GM21526 (cell line): ENCODE measurements around the gene BAHD1.
"Not testable (repeated sequence)": the region's sequence is repeated elsewhere in the genome, so short reads cannot be mapped to it uniquely, and the experiment has no call there.

Source experiments
- ATAC-seq: cut with Tn5 transposase; IDR thresholded peaks from one replicate; pipeline ENCODE4 v1.9.1; 2021; ENCODE audit warnings: moderate library complexity; ENCODE audit not compliant: unreplicated experiment, low FRiP score

The BAHD1 gene

DNA sequence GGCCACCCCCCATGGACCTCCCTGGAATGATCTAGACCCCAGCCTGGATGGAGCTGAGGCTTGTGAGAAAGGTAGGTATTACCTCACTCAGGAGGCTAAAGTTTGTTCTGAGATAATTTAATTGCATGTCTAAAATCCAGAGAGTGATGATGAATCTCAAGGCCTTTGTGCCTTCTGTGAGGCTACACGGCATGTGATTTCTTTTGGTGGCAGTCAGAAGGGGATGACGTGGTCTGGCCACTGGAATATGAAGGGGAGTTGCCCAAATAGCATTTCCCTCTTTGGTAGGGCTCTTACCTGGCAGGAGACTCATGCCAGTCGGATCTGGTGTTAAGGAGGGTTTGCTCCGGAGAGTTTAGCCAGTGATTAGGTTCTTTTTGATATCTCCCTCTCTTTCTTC lies 2.5 kb downstream of the BAHD1 start:
- ATAC-seq: no peak

DNA sequence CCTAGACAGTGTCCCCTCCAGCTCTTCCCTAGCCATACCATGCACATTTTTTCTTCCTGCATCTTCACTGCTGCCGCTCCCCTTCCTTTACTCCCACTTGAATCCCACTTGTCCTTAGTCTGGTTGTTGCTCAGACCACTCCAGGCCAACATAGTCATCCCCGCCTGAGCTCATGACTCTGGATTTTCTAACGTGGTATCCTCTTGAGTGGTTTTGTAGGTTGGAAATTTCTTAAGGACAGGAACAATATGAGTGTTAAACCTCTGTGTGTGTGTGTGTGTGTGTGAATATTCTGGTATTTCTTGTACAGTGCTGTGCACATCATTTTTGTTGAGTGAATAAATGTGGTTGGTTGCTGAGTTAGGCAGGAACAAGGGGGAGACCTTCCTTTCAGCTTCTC lies 3.1 kb downstream of the BAHD1 start:
- ATAC-seq: no peak

DNA sequence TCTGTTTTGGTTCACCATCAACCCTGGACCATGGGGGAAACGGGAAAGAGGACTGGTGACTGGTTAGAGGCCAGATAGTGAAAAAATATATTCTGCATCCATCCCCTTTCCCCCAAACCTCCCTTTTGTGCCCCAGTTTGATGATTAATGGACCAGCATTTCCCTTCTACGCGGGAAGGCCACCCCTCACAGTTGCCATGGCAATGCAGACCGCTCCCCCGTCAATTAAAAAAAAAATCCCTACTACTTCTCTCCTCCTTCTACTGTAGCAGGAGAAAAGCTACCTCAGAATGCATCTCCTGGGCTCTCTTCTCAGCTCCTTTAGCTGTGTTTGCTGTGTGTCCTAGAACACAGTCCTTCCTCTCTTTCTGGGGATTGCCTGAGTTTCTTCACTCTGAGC lies 4.0 kb downstream of the BAHD1 start:
- ATAC-seq: no peak

DNA sequence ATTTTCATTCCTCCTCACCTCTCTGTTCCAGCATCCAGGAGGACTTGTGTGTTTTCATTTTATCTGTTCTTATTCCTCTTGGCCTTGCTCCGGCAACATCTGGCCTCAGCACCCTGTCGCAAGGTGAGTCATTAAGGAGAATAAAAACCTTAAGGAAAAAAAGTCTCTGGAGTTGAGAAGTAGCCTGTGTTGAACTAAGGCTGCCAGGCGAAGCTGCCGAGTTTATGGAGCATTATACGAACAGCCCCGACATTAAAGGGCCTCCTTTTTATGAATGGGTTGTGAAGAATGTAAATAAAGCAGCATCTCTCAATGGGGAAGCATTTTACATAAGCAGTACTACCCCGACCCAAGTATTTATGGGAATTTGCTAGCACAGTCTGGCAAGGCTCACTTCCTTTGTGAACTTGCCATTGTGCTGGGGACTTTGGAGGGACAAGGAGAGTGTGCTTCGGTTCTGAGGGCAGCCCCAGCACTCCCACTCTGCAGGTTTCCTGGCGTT lies 4.7 kb downstream of the BAHD1 start:
- ATAC-seq: no peak

DNA sequence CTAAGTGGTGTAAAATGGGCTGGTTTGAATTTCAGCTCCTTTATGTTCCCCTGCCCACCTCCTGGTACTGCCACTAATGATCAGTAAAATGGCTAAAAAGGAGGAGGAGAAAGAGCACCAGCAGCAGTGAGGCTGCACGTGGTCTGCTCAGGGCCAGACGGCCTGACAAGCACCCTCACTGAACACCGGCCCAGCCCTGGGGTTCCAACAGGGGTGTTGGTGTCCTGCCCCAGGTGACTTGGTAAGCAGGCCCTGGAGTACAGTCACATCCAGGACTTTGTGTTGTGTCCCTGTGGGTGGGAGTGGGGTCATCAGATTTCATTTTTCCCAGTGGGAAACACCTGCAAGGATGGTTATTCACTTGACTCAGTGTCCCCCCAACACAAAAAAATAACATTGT lies 5.4 kb downstream of the BAHD1 start:
- no peak for ATAC-seq

DNA sequence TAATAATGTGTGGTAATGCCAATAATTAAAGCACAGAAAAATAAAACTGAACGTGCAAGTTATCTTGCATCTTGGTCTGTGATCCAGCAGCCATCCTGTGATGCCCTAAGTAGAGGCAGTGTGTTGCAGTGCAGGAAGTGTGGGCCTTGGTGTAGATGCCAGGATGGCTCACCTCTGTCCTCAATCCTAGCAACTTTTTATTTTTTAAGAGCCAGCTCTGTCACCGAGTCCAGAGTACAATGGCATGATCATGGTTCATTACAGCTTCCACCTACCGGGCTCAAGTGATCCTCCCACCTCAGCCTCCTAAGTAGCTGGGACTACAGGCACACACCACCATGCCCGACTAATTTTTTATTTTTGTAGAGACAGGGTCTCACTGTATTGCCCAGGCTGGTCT lies 7.6 kb downstream of the BAHD1 start:
- ATAC-seq: no peak

DNA sequence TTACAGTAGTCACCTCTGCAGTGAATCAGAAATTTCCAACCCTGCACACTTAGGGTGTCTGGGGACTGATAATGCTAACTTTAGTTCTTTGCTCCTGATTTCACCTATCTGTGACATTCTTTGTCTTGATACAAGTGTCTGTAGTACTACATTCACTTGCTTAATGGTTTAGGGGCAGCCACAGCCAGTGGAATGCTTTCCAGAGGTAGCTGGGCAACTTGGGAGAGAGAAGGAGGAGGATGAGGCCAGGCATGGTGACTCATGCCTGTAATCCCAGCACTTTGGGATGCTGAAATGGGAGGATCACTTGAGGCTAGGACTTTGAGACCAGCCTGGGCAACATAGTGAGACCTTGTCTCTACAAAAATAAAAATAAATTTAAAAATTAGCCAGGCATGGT lies 8.5 kb downstream of the BAHD1 start:
- ATAC-seq: no peak

DNA sequence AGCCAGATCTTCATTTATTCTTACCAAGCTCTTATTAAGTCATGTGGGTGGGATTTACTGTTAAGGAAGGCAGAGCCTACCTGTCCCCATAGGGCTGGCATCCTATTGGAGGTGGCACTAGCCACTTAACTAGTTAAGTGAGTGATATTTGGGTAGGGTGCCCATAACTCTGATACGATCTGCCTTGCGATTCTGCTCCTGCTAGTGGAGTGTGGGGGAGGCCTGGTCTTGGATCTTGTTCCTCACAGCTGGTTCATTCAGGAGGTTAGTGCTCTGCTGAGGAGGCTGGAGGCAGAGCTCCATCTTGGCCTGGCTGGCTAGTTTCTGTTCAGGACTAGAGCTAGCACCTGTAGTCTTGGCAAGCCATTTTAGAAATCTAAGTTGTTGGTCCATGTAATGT lies 9.3 kb downstream of the BAHD1 start:
- ATAC-seq: no peak

DNA sequence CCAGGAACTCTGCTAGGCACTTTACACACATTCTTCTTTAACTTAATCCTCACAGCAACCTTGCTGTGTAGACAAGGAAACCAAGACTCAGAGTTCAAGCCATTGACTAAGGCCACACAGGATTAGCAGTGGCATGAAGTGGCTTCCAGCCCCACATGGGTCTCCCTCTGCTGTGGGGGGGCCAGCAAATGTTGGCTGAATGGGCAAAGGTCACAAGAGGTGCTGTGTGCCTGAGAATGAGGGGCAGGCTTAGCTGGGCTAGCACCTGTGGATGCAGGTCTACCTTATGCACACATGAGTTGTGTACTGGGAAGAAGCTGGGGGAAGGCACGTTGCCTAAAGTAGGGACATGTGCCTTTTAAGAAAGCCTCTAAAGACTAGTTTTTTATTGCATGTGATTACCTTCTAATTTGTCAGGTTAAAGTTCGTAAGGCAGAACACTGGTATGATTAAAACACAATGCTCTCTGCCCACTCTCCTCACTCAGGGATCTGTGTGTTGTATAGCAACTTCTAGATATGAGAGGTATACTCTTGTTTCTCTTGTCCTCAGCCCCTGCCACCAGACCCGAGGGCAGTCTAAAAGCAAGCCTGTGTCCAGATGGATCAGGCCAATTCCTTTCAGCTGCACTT lies 10.9 kb downstream of the BAHD1 start:
- no peak for ATAC-seq

DNA sequence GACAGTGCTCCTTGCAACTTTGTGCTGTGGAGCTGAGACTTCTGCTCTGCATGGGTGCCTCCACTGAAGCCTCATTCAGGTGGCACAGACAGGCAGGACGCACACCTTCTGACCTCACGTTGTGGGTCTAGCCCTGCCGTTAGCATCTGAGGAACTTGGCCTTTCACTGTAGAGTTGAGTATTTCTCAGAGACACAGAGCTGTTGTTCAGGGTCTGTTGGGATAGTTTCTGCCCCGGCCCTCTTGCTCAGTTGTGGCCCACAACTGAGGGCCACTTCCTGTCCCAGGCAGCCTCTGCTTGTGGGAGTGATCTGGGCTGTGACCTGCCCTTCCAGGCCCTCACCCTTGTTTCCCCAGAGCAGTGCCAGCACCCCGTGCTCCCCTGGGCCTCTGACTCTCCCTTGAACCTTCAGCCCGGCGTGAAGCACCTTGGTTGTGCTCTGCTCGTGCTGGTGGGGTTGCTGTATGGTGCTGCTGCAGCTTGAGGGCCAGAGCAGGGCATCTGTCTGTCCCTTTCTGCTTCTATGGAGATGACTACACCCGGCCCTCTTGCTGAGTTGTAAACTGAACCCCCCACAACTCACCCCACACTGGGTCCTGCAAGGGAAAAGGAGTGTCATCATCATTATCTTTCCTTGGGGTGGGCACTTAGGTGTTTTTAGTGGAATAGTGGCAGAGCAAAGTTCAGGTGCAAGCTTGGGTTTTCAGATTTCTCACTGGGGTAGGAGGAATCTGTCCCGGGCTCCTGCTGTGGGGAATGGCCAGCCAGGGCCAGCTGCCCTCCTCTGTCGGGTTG lies 11.7 kb downstream of the BAHD1 start:
- ATAC-seq: no peak

DNA sequence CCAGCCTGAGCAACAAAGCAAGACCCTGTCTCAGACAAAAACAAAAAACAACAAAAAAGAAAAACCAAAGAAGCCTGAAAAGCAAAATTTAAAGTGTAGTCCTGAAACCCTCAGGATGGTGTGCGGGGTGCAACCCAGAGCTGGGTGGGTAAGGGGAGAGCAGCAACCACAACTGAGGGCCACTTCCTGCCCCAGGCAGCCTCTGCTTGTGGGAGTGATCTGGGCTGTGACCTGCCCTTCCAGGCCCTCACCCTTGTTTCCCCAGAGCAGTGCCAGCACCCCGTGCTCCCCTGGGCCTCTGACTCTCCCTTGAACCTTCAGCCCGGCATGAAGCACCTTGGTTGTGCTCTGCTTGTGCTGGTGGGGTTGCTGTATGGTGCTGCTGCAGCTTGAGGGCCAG lies 13.2 kb downstream of the BAHD1 start:
- not testable (repeated sequence) for ATAC-seq

DNA sequence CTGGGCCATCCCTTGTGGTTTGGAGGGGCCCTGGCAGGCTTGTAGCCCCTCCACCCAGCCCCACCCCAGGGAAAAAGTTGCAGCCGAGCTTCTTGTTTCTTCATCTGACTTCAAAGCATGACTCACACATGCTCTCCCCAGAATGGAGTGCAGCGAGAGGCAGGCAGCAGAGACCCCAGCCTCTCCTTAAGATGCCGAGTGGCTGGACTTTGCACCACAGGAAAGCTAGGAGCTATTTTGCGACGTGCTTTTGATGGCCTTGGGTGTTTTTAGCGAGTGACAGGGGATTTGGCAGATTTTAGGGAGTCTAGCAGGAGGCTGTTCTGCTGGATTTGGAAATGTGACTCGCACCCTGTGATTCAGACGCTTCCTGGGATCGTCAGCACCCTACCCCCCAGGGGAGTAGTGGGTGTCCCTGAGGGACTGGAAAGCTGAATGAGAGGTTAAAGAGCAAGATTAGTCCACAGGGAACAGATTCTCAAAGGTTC lies 14.2 kb downstream of the BAHD1 start:
- ATAC-seq: no peak

DNA sequence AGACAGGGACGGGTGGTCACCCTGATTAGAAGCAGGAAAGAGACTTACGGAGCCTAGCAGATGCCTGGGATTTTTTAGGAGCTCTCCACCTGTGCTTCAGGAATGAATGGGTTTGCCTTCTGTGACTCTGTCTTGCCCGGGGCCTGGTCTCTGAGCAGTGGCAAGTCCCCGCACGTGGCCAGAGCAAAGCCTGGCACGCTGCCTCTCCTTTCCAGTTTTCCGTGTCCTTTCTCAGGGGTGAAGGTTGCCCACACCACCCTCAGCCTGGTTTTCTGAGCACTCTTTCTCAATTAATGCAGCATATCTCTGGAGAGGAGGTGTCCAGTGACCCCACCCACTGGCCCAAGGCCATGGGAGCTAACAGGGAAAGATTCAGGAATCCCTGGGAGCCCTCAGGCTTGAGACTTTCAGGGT lies 15.6 kb downstream of the BAHD1 start:
- no peak for ATAC-seq

DNA sequence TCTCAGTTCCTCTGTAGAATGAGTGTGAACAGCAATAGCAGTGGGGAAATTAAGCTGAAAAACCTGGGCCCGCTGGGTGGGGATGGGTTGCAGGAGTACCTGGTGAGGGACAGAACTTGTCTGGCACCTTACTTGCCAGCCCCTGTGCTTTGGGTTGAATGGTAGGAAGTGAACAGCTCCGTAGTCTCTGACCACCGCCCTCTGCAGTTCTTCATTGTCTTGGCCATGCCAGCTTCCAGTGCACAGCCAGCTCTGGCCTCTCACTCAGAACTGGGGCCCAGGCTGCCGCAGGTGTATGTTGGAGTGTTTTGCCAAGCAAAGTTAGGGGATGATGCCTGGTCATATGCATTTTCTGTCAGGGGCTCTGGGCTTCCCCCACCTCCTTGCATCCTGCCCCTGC lies 16.0 kb downstream of the BAHD1 start:
- no peak for ATAC-seq

DNA sequence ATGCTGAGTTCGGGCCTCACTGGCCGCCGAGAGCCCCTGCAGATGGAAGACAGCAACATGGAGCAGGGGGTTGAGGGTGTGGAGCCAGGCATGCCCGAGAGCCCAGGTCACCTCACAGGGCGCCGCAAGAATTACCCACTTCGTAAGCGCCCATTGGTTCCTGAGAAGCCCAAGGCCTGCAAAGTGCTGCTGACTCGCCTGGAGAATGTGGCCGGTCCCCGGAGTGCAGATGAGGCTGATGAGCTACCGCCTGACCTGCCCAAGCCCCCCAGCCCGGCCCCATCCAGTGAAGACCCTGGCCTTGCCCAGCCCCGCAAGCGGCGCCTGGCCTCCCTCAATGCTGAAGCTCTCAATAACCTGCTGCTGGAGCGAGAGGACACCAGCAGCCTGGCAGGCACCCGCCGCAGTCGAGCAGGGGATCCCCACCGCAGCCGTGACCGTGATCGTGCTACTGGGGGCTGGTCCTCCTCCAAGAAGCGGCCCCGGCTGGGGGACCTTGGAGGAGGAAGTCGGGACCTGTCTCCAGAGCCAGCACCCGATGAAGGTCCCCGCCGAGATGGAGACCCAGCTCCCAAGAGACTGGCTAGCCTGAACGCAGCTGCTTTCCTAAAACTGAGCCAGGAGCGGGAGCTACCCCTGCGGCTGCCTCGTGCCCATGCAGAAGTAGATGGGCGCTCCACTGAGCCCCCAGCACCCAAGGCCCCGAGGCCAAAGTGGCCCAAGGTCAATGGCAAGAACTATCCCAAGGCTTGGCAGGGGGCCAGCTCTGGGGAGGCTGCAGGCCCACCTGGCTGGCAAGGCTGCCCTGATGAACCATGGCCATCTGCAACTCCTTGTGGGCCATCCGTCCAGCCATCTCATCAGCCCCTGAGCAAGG lies 18.0 kb downstream of the BAHD1 start:
- ATAC-seq: no peak

DNA sequence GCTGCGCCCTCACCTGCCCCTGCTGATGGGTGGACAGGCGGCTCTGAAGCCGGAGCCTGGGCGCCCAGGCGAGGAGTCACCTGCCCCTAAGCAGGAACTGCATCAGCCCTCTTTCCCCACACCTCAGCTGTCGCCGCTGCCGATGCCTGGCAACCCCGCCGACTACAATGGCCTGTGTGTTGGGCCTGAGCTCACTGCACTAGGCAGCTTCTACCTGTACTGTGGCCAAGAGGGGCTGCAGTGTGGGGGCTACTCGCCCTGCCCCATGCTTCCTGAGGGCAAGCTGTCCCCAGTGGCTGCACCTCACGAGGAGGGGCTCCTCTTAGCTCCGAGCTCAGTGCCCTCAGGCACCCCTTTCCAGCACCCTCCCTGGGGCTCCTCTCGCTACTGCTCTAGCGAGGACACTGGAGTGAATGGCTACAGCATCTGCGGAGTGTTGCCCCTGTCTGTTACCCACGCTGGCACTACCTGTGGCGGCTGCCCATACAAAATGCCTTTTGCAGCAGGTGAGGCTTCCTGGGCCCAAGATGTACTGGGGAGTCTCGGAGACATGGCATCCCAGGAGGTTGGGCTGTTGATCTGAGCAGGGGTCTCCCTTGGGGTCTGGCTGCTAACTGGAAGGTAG lies 18.8 kb downstream of the BAHD1 start:
- no peak for ATAC-seq

DNA sequence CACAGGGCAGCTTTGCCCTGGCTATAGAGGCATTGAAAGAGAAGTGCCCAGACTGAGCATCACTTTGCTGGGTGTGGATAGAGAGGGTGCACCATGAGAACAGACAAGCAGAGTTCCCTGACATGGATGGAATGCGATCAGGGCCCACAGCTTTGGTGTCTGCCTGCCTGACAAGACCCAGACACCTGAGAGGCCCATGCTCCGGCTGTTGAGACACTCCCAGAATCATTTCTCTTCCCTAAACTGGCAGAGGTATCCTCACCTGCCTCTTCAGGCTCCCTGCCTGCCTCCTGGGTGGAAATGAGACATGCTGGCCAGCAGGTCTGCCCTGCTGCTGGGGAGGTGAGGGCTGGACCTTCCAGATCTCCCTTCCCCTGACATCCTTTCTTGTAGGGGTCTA lies 19.7 kb downstream of the BAHD1 start:
- no peak for ATAC-seq

DNA sequence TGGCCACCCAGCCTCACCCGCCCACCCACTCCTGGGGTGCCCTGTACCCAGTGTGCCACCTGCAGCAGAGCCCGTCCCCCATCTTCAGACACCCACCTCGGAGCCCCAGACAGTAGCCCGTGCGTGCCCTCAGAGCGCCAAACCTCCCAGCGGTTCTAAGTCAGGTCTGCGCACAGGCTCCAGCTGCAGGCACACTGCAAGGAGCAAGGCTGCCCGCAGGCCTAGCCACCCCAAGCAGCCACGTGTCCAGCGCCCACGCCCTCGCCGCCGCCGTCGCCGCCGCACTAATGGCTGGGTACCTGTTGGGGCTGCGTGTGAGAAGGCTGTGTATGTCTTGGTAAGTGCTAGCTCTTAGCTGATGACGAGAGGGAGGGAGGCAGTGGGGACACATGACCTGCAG lies 21.2 kb downstream of the BAHD1 start:
- no peak for ATAC-seq

DNA sequence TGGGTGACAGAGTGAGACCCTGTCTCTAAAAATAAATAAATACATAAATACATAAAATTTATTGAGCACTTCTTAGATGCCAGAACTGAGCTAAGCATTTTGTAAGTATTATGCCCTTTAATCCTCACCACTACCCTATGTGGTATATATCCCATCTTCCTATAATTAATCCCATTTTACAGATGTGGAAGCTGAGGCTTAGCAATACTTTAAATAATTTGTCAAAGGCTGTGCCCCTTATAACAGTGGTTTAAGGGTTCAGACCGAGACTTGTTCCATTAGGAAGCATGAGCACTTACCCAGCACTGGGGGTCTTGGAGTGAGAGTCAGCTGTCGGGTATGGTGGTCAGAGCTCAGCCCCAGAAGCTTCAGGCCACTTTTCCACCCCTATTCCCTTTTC lies 22.5 kb downstream of the BAHD1 start:
- ATAC-seq: no peak

DNA sequence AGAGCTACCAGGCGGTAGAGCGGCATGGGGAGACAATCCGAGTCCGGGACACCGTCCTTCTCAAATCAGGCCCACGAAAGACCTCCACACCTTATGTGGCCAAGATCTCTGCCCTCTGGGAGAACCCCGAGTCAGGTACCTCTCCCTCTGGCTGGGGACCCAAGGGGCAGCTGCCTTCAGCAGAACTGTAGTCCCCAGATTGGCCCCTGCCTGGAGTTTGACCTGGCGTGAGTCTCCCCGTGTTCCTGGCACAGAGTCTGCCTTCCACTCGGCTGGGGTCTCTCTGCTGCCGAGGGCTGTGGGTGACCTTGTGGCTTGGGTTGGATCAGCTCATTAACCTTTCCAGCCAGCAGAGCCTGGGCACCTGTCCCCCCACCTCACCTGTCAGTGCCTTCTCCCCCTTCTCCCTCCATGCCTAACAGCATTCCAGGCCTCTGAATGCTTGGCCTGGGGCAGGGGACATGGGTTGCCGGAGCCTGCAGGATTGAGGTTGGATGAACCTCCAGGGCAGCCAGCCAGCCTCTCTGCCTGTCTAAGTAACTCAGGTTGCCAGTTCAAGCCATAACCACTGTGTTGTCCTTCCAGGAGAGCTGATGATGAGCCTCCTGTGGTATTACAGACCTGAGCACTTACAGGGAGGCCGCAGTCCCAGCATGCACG lies 23.3 kb downstream of the BAHD1 start:
- no peak for ATAC-seq
